KOPT-K1 (cell line): ENCODE measurements around the gene SYNJ1.
"Not testable (repeated sequence)": the region's sequence is repeated elsewhere in the genome, so short reads cannot be mapped to it uniquely, and the experiment has no call there.

Experiments
- H3K27ac ChIP-seq: fragments of 200-600 bp; sonication (generic); 2 replicates; pipeline ENCODE4 v1.5.1; 2016; ENCODE audit warnings: antibody characterized with exemption, mild to moderate bottlenecking, low read depth, low read length; ENCODE audit not compliant: poor library complexity, severe bottlenecking
- H3K36me3 ChIP-seq: fragments of 200-600 bp; sonication (generic); 2 replicates; pipeline ENCODE4 v1.5.1; 2017; ENCODE audit warnings: antibody characterized with exemption, mild to moderate bottlenecking, low read length, moderate library complexity; ENCODE audit not compliant: insufficient read depth
- H3K9me3 ChIP-seq: fragments of 200-600 bp; sonication (generic); 2 replicates; pipeline ENCODE4 v1.5.1; 2017; ENCODE audit warnings: antibody characterized with exemption, low read length, mild to moderate bottlenecking; ENCODE audit not compliant: insufficient read depth, poor library complexity, severe bottlenecking

SYNJ1 gene

GRCh38 chr21:32641710-32642698 is 85.8 kb downstream of the SYNJ1 start:
- H3K27ac ChIP-seq = no peak overlapping the region
- H3K9me3 ChIP-seq = no peaks in the 10 kb centered on the region
- H3K36me3 ChIP-seq = peaks cover 87% of the 10 kb centered on the region

- no peaks in the 10 kb centered on the region for H3K9me3 ChIP-seq
- H3K36me3 ChIP-seq = peaks cover 25% of the 10 kb centered on the region
- H3K27ac ChIP-seq = no peak overlapping the region
These were observed 101.1 kb downstream of the SYNJ1 start for GRCh38 chr21:32626621-32627196.

- H3K9me3 ChIP-seq, H3K36me3 ChIP-seq, H3K27ac ChIP-seq: not testable (repeated sequence)
These were observed 109.6 kb downstream of the SYNJ1 start for GRCh38 chr21:32618218-32618617.

- no peaks in the 10 kb centered on the region for H3K9me3 ChIP-seq
- peaks cover 18% of the 10 kb centered on the region for H3K36me3 ChIP-seq
- no peak overlapping the region for H3K27ac ChIP-seq
These were observed 114.3 kb downstream of the SYNJ1 start for GRCh38 chr21:32613436-32614043.

- H3K36me3 ChIP-seq = peaks cover 24% of the 10 kb centered on the region
- H3K27ac ChIP-seq = peak overlapping the region; percentile 76
These were observed 114.8 kb downstream of the SYNJ1 start for GRCh38 chr21:32612999-32613337.

GRCh38 chr21:32612075-32612998 is 115.5 kb downstream of the SYNJ1 start, which contains the start of gene CFAP298:
Gene CFAP298 (minus strand): TSS chr21:32612377. CDS start chr21:32612243, 134 bp downstream.
- H3K27ac ChIP-seq = peak within 1 kb of the TSS; percentile 76
- H3K9me3 ChIP-seq = no peaks in the 10 kb centered on the region
- peaks cover 30% of the 10 kb centered on the region for H3K36me3 ChIP-seq

More at GRCh38 chr21:32612999-32613337, 114.8 kb downstream of the SYNJ1 start:
- H3K9me3 ChIP-seq = no peaks in the 10 kb centered on the region

- Histone ChIP-seq H3K9me3 (no peaks in the 10 kb centered on the region), H3K36me3 (peaks cover 37% of the 10 kb centered on the region), H3K27ac (peak overlapping the region; percentile 76)
These were observed 116.3 kb downstream of the SYNJ1 start for GRCh38 chr21:32611471-32611997.

- peak overlapping the region; percentile 76 for H3K27ac ChIP-seq
- H3K9me3 ChIP-seq = not testable (repeated sequence)
- peaks cover 43% of the 10 kb centered on the region for H3K36me3 ChIP-seq
These were observed 116.9 kb downstream of the SYNJ1 start for GRCh38 chr21:32610940-32611339.

GRCh38 chr21:32608851-32609250 is 119.0 kb downstream of the SYNJ1 start:
- no peak overlapping the region for H3K27ac ChIP-seq
- H3K9me3 ChIP-seq = no peaks in the 10 kb centered on the region
- H3K36me3 ChIP-seq = peaks cover 64% of the 10 kb centered on the region

GRCh38 chr21:32605469-32605868 is 122.3 kb downstream of the SYNJ1 start:
- Histone ChIP-seq H3K27ac (no peak overlapping the region), H3K36me3 (peaks cover 98% of the 10 kb centered on the region), H3K9me3 (no peaks in the 10 kb centered on the region)

GRCh38 chr21:32604464-32604863 is 123.3 kb downstream of the SYNJ1 start:
- Histone ChIP-seq H3K9me3 (no peaks in the 10 kb centered on the region), H3K27ac (no peak overlapping the region), H3K36me3 (peaks cover 99% of the 10 kb centered on the region)

GRCh38 chr21:32603131-32603530 is 124.7 kb downstream of the SYNJ1 start:
- Histone ChIP-seq H3K27ac (no peak overlapping the region), H3K36me3 (peaks cover 98% of the 10 kb centered on the region), H3K9me3 (no peaks in the 10 kb centered on the region)

GRCh38 chr21:32602099-32602498 is 125.7 kb downstream of the SYNJ1 start:
- H3K27ac ChIP-seq = no peak overlapping the region
- no peaks in the 10 kb centered on the region for H3K9me3 ChIP-seq
- peaks cover 99% of the 10 kb centered on the region for H3K36me3 ChIP-seq

- Histone ChIP-seq H3K27ac (no peak overlapping the region), H3K9me3 (no peaks in the 10 kb centered on the region), H3K36me3 (peaks cover 78% of the 10 kb centered on the region)
These were observed 128.3 kb downstream of the SYNJ1 start for GRCh38 chr21:32599526-32599925.
